C4-2B (cell line): Measurements from ENCODE around the gene DUSP14.

Experiments used
- H3K27ac ChIP-seq: fragments of 450-650 bp; 2 replicates; pipeline ENCODE4 v1.5.1; 2017
- ZFX ChIP-seq: fragments of 450-650 bp; IDR thresholded peaks from 2 replicates; pipeline ENCODE4 v1.6.1; 2017
- TF ChIP-seq, protein P1 (sequence below): fragments of 450-650 bp; conservative IDR thresholded peaks from 2 replicates; pipeline ENCODE4 v1.5.1; 2017; ENCODE audit warnings: mild to moderate bottlenecking

Gene DUSP14

DNA sequence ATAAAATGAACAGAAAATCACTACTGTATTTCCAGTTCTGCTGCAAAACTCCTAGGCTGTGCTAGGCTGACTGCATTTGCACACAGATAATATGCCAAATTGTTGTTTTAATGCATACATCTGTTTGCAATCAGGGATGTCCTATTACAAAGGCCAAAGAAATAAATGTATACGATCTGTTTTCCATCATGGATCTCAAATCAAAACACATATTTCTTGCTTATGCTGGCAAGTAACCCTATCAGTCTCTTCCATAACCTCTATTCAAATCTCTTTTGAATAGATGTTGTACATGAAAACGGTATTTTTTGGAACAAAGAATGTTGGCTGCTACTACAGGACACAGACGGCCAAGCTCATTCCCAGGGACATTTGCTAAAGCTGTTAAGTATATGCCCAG, 56.6 kb downstream of the DUSP14 start:
- H3K27ac ChIP-seq, result no peak overlapping the region
- no peak for TF ChIP-seq ZFX
- TF ChIP-seq, protein P1, sequence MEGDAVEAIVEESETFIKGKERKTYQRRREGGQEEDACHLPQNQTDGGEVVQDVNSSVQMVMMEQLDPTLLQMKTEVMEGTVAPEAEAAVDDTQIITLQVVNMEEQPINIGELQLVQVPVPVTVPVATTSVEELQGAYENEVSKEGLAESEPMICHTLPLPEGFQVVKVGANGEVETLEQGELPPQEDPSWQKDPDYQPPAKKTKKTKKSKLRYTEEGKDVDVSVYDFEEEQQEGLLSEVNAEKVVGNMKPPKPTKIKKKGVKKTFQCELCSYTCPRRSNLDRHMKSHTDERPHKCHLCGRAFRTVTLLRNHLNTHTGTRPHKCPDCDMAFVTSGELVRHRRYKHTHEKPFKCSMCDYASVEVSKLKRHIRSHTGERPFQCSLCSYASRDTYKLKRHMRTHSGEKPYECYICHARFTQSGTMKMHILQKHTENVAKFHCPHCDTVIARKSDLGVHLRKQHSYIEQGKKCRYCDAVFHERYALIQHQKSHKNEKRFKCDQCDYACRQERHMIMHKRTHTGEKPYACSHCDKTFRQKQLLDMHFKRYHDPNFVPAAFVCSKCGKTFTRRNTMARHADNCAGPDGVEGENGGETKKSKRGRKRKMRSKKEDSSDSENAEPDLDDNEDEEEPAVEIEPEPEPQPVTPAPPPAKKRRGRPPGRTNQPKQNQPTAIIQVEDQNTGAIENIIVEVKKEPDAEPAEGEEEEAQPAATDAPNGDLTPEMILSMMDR, result no peak

DNA sequence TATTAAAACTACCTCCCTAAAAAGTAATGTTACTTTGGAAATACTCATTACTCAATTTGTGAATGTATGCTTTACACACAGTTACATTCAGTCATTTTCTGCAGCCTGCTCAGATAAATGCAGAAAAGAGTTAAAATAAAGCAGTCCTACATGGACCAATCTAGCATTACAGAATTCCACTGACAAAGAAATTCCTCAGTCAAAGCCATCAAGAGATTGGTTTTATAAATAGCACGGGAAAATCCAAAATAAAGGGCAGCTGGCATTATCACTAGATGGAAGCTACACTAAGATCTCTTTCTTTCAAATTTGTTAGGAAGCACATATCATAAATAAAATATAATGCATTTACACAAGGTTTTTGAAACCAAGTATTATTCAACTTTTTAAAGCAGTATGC, 58.3 kb downstream of the DUSP14 start:
- H3K27ac ChIP-seq, result no peak overlapping the region
- no peak for TF ChIP-seq ZFX
- TF ChIP-seq, protein P1, result no peak

DNA sequence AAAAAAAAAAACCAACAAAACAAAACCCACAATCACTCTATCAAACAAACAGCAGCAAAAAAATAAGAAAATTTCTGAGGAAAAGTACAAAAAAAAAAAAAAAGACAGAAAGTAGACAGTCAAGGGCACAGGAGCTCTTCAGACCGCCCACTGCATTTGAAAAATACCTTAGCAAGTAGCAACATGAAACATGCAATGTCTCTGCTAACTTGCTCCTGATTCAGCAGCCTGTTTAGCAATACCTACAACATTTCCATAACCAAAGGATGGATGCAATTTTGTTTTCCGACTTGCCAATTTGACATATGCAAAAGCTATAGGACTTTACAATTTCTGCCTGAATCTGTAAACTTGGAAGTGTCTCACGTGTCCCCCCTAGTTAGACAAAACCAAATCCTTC, 62.1 kb downstream of the DUSP14 start:
- no peak for TF ChIP-seq ZFX
- TF ChIP-seq, protein P1, result no peak
- no peak overlapping the region for H3K27ac ChIP-seq

DNA sequence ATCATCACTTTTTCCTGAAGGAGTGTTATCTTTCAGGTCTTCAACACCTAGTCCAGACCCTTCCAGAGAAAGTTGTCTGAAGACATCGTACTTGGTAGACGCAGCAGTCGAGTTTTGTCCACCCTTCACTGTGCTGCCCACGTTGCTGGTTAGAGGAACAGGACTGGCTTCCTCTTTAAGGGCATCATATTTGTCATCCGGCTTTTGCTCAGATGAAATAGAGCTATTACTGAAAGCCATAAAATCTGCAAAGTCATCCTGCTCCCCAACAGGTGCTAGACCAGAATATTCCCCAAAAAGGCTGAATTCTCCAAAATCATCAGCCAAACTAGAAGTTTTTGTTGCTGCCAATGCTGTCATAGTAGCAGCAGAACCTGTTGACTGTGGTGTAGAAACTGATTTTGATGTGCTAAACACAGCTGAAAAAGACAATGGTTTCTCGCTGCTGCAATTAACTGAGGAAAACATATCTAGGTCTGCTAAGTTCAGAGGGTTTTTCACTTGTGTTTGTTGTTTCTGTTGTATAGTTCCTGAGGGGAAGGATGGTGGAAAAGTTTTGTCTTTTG, 63.8 kb downstream of the DUSP14 start:
- TF ChIP-seq, protein P1, result no peak
- no peak for TF ChIP-seq ZFX

DNA sequence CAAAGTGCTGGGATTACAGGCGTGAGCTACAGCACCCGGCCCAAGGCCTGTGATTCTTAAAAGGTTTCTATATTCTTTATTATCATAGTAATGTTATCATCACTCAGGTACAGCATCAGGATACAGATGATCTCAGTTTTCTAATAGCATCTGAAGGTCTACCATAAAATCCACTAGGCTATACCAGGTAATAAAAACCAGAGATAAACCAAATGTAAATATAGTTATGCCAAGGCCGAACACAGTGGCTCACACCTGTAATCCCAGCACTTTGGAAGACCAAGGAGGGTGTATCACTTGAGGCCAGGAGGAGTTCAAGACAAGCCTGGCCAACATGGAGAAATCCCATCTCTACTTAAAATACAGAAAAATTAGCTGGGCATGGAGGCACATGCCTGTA, 65.7 kb downstream of the DUSP14 start:
- TF ChIP-seq ZFX, result no peak
- TF ChIP-seq, protein P1, result no peak

More for the DNA sequence above, 63.8 kb downstream of the DUSP14 start:
- no peak overlapping the region for H3K27ac ChIP-seq

DNA sequence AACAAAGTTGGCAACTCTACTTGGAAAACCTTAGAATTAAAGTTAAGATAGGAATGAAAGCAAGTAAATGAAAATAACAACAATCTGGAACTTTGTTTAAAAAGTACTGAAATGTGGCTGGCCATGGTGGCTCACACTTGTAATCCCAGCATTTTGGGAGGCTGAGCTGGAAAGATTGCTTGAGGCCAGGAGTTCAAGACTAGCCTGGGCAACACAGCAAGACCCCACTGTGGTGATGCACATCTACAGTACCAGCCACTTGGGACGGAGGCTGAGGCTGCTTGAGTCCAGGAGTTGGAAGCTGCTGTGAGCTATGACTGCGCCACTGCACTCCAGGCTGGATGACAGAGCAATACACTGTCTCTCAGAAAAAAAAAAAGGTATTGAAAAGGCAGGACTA, 67.8 kb downstream of the DUSP14 start:
- TF ChIP-seq, protein P1, result no peak
- TF ChIP-seq ZFX, result no peak
- H3K27ac ChIP-seq, result no peak overlapping the region

More for the DNA sequence above, 65.7 kb downstream of the DUSP14 start:
- no peak overlapping the region for H3K27ac ChIP-seq

DNA sequence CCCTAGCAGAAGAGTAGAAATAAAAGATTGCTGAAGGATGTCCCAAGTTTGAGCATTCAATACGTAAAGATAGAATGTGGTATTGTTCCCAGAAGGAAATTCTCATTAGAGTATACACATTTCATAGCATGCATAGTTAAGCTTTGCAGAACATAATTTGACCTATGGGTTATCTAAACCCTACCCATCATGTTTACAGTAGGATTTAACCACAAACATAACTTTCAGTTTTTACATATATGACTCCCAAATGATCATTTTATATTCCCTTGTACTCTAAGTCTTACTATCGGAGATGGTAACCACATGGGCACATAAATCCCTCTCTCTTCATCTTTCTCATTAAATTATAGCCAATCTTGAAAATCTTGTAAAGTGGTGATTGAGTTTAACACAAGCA, 68.6 kb downstream of the DUSP14 start:
- TF ChIP-seq ZFX, result no peak
- TF ChIP-seq, protein P1, result no peak

More for the DNA sequence above, 68.6 kb downstream of the DUSP14 start:
- H3K27ac ChIP-seq, result no peak overlapping the region
